Gastrocnemius medialis (tissue), 4 donors: ENCODE results near the gene FGR.

ENCODE experiments used
- CTCF ChIP-seq, 5 experiments: fragments of 450-650 bp in 3 of 5; fragments of 200-600 bp in 2 of 5; sonication (generic) in 2 of 5; IDR thresholded peaks in 4 of 5; conservative IDR thresholded peaks in 1 of 5; 1 replicate in 4 of 5; 2 replicates in 1 of 5; pipeline ENCODE4 v1.5.1; 2016 to 2019; ENCODE audit warnings: antibody characterized with exemption in 5 of 5, mild to moderate bottlenecking in 3 of 5, moderate library complexity in 3 of 5
- POLR2A ChIP-seq, 2 donors: fragments of 450-650 bp; IDR thresholded peaks; one replicate each; pipeline ENCODE4 v1.6.1; 2017; ENCODE audit warnings: antibody characterized with exemption in 2 of 2, mild to moderate bottlenecking in 2 of 2, moderate library complexity in 2 of 2

GRCh38 chr1:27570784-27571183 is 64.2 kb downstream of the FGR start:
- TF ChIP-seq CTCF (IDR thresholded peaks at IDR 0.05 in 4 of 5, conservative IDR thresholded peaks at IDR 0.05 in 1 of 5) (no peak), POLR2A (IDR thresholded peaks at IDR 0.05) (no peak)
